HG03571 (cell line): ENCODE data around the gene C22orf42.
"Not testable (repeated sequence)": the region's sequence is repeated elsewhere in the genome, so short reads cannot be mapped to it uniquely, and the experiment has no call there.

Experiments used
- ATAC-seq: cut with Tn5 transposase; IDR thresholded peaks from one replicate; pipeline ENCODE4 v1.9.1; 2021; ENCODE audit not compliant: unreplicated experiment

C22orf42 gene

GRCh38 chr22:32137731-32138324 is 21.3 kb downstream of the C22orf42 start:
- not testable (repeated sequence) for ATAC-seq

GRCh38 chr22:32136881-32137280 is 22.2 kb downstream of the C22orf42 start:
- ATAC-seq, result not testable (repeated sequence)

- ATAC-seq, result not testable (repeated sequence)
These were observed 23.1 kb downstream of the C22orf42 start for GRCh38 chr22:32135958-32136357.

- not testable (repeated sequence) for ATAC-seq
These were observed 24.3 kb downstream of the C22orf42 start for GRCh38 chr22:32134796-32135195.

GRCh38 chr22:32132783-32133182 is 26.3 kb downstream of the C22orf42 start:
- no peak for ATAC-seq

- no peak for ATAC-seq
These were observed 27.0 kb downstream of the C22orf42 start for GRCh38 chr22:32132126-32132525.

GRCh38 chr22:32130464-32130863 is 28.6 kb downstream of the C22orf42 start:
- ATAC-seq, result no peak

- no peak for ATAC-seq
These were observed 31.2 kb downstream of the C22orf42 start for GRCh38 chr22:32127904-32128303.

GRCh38 chr22:32123657-32124056 is 35.4 kb downstream of the C22orf42 start:
- no peak for ATAC-seq

- no peak for ATAC-seq
These were observed 36.2 kb downstream of the C22orf42 start for GRCh38 chr22:32122899-32123298.

- ATAC-seq, result no peak
These were observed 38.5 kb downstream of the C22orf42 start for GRCh38 chr22:32120603-32121002.

- no peak for ATAC-seq
These were observed 39.4 kb downstream of the C22orf42 start for GRCh38 chr22:32119568-32120235.

- ATAC-seq, result no peak
These were observed 46.7 kb downstream of the C22orf42 start for GRCh38 chr22:32112380-32112779.

GRCh38 chr22:32106930-32107329 is 52.2 kb downstream of the C22orf42 start:
- ATAC-seq, result no peak

GRCh38 chr22:32103658-32104315 is 55.3 kb downstream of the C22orf42 start:
- no peak for ATAC-seq

- ATAC-seq, result no peak
These were observed 58.4 kb downstream of the C22orf42 start for GRCh38 chr22:32100711-32101110.
